ENCODE measurements around the gene PROCA1.

GRCh38 chr17:28756049-28756804 lies 44.5 kb upstream of the PROCA1 start:
- TF ChIP-seq CTCF (IDR thresholded peaks at IDR 0.05; ENCODE audit: low read depth, low read length) (no peak), EZH2phosphoT487 (IDR thresholded peaks at IDR 0.05; ENCODE audit: low read depth) (no peak)

Data from OCI-LY3 (cell line).